Ishikawa (cell line): ENCODE data around the gene SLC7A6.

ENCODE experiments used
- CEBPB ChIP-seq: IDR thresholded peaks from 2 replicates; pipeline ENCODE4 v1.6.1; 2012
- CREB1 ChIP-seq: IDR thresholded peaks from 2 replicates; pipeline ENCODE4 v1.6.1; 2012; ENCODE audit warnings: low read depth
- EGR1 ChIP-seq: IDR thresholded peaks from 2 replicates; pipeline ENCODE4 v1.6.1; 2012
- EP300 ChIP-seq: IDR thresholded peaks from 2 replicates; pipeline ENCODE4 v1.6.1; 2012; ENCODE audit warnings: borderline replicate concordance
- FOXM1 ChIP-seq: IDR thresholded peaks from 2 replicates; pipeline ENCODE4 v1.6.1; 2012; ENCODE audit warnings: low read depth, borderline replicate concordance
- NFIC ChIP-seq: IDR thresholded peaks from 2 replicates; pipeline ENCODE4 v1.6.1; 2012
- RAD21 ChIP-seq: IDR thresholded peaks from 2 replicates; pipeline ENCODE4 v1.6.1; 2012; ENCODE audit warnings: low read depth
- TAF1 ChIP-seq: IDR thresholded peaks from 2 replicates; pipeline ENCODE4 v1.6.1; 2012; ENCODE audit warnings: low read depth, mild to moderate bottlenecking
- TCF12 ChIP-seq: IDR thresholded peaks from 2 replicates; pipeline ENCODE4 v1.6.1; 2012; ENCODE audit warnings: low read depth
- TEAD4 ChIP-seq: IDR thresholded peaks from 2 replicates; pipeline ENCODE4 v1.6.1; 2012
- YY1 ChIP-seq: IDR thresholded peaks from 2 replicates; pipeline ENCODE4 v1.6.1; 2012; ENCODE audit warnings: low read depth
- ZBTB7A ChIP-seq: IDR thresholded peaks from 2 replicates; pipeline ENCODE4 v1.6.1; 2012; ENCODE audit warnings: low read depth
- TF ChIP-seq, protein P1 (sequence below): IDR thresholded peaks from 2 replicates; pipeline ENCODE4 v1.6.1; 2012
- TF ChIP-seq, protein P2 (sequence below): IDR thresholded peaks from 2 replicates; pipeline ENCODE4 v1.6.1; 2012; ENCODE audit warnings: low read depth, mild to moderate bottlenecking
- TF ChIP-seq, protein P3 (sequence below): IDR thresholded peaks from 2 replicates; pipeline ENCODE4 v1.6.1; 2012

SLC7A6 gene

DNA sequence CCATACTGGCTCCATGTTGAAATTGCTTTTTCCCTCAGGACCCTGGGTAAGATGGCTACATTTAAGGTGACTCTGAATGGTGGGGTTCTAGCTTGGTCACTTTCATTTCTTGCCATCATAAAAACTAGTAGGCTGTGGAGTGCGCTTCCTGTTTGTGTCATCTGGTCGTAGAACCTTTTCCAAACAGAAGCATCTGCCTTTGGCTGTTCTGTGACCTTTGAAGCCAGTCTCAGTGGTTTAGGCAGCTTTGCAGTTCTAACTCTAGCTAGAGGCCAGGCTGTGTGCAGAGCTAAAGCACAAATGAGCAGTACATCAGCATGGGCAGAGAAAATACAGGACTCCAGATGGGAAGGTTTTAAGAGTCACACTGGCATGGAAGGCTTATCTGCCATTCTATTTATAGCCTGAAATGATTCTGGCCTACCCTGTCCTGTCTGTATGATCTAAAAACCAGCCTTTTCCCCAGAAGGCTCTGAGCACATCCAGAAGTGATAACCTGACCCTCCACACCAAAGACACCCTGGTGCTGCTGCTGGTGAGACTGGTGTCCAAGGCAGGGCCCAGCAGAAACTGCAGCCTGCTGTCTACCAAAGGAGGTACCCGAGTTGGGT lies 37.0 kb upstream of the SLC7A6 start:
- TF ChIP-seq EGR1, result no peak
- TF ChIP-seq FOXM1, result no peak
- no peak for TF ChIP-seq YY1
- TF ChIP-seq, protein P1, sequence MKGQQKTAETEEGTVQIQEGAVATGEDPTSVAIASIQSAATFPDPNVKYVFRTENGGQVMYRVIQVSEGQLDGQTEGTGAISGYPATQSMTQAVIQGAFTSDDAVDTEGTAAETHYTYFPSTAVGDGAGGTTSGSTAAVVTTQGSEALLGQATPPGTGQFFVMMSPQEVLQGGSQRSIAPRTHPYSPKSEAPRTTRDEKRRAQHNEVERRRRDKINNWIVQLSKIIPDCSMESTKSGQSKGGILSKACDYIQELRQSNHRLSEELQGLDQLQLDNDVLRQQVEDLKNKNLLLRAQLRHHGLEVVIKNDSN, result no peak
- TF ChIP-seq, protein P2, sequence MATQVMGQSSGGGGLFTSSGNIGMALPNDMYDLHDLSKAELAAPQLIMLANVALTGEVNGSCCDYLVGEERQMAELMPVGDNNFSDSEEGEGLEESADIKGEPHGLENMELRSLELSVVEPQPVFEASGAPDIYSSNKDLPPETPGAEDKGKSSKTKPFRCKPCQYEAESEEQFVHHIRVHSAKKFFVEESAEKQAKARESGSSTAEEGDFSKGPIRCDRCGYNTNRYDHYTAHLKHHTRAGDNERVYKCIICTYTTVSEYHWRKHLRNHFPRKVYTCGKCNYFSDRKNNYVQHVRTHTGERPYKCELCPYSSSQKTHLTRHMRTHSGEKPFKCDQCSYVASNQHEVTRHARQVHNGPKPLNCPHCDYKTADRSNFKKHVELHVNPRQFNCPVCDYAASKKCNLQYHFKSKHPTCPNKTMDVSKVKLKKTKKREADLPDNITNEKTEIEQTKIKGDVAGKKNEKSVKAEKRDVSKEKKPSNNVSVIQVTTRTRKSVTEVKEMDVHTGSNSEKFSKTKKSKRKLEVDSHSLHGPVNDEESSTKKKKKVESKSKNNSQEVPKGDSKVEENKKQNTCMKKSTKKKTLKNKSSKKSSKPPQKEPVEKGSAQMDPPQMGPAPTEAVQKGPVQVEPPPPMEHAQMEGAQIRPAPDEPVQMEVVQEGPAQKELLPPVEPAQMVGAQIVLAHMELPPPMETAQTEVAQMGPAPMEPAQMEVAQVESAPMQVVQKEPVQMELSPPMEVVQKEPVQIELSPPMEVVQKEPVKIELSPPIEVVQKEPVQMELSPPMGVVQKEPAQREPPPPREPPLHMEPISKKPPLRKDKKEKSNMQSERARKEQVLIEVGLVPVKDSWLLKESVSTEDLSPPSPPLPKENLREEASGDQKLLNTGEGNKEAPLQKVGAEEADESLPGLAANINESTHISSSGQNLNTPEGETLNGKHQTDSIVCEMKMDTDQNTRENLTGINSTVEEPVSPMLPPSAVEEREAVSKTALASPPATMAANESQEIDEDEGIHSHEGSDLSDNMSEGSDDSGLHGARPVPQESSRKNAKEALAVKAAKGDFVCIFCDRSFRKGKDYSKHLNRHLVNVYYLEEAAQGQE, result no peak
- TF ChIP-seq TCF12, result no peak
- TF ChIP-seq NFIC, result no peak
- no peak for TF ChIP-seq EP300
- no peak for TF ChIP-seq RAD21
- TF ChIP-seq CREB1, result no peak

DNA sequence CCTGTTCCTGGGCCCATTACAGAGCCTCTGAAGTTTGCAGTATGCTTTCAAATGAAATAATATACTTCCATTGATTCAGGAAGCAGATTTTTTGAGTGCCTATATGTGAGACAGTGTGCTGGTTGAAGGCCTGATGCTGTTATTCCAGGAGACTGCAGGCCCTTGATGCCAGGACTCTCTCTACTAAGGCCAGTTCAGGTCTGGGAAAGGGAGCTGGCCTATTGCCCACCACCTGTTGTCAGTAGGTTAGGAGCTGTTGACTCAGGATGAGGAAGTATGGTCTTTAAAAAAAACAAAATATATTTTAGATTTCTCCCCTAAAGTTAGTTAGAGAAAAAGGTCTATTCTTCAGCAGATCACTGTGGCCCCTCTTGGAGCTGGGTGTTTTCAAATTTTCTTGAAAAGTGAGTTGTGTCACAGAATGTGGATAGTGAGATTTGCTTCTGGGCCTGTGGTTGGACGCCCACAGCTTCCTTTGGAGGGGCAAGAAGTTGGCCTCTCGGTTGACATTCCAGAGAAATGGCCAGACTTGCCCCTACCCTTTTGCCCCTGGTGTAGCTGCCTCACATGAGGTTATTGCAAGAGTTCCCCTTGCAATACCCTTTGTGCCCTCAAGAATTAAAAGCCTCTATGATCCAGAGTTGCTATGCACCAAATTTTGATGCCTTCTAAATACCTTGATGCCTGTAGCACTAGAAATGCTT lies 36.3 kb upstream of the SLC7A6 start:
- no peak for TF ChIP-seq CREB1
- TF ChIP-seq NFIC, result no peak
- TF ChIP-seq, protein P1, result no peak
- no peak for TF ChIP-seq RAD21
- TF ChIP-seq YY1, result no peak
- TF ChIP-seq EGR1, result no peak
- TF ChIP-seq ZBTB7A, result no peak
- TF ChIP-seq, protein P2, result no peak
- TF ChIP-seq, protein P3, sequence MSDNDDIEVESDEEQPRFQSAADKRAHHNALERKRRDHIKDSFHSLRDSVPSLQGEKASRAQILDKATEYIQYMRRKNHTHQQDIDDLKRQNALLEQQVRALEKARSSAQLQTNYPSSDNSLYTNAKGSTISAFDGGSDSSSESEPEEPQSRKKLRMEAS, result no peak
- TF ChIP-seq FOXM1, result no peak
- no peak for TF ChIP-seq TEAD4
- no peak for TF ChIP-seq TAF1
- no peak for TF ChIP-seq CEBPB

DNA sequence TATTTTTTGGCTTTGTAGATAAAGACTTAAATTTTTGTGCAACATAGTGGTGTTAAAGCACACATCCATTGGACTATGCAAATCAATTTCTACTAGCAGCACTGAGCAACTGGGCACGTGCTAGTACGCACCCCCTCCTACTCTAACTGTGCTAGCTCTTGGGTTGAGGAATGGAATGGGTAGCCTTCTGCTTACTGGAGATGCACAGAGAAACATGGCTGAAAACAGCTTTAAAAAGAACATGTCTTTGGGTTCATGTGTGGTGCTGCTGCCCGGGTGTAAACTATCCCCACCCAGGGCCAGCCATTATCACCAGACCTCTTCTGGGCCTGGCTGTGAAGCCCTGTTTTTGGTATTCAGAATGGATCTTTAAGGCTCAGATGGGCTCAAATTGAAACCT lies 35.7 kb upstream of the SLC7A6 start:
- no peak for TF ChIP-seq RAD21
- no peak for TF ChIP-seq TEAD4
- TF ChIP-seq, protein P3, result no peak
- no peak for TF ChIP-seq EGR1
- TF ChIP-seq TCF12, result no peak
- TF ChIP-seq NFIC, result no peak
- TF ChIP-seq ZBTB7A, result no peak
- no peak for TF ChIP-seq EP300
- TF ChIP-seq, protein P2, result no peak
- TF ChIP-seq TAF1, result no peak
- TF ChIP-seq YY1, result no peak
- TF ChIP-seq CEBPB, result no peak
- TF ChIP-seq CREB1, result no peak
- TF ChIP-seq, protein P1, result no peak
- no peak for TF ChIP-seq FOXM1
